IMR-90 (cell line): ENCODE results near the gene ST3GAL3. TPM values are rescaled to one million over a fixed set of nuclear protein-coding genes. Genes with fewer than 3 reads are reported as not detected.

ENCODE experiments used
- ATAC-seq: fragments of 200-7000 bp; cut with Tn5 transposase; 2 replicates; pipeline ENCODE4 v1.9.1; 2020; ENCODE audit warnings: low read depth, mild to moderate bottlenecking, moderate library complexity
- BruUV-seq: library from RNA; stranded (reverse); fragments of 400-500 nt; replicated peaks from 2 replicates; lab custom pipeline; 2021; lab: Mats Ljungman, UMichigan
- CTCF ChIA-PET: fragments of 300-600 bp; formaldehyde crosslinking; extraction: SDS; loops from one replicate; lab custom pipeline; 2021; ENCODE audit warnings: antibody characterized with exemption; lab: Yijun Ruan, JAX
- POLR2A ChIA-PET: fragments of 300-600 bp; sonication (Branson Sonifier 250); formaldehyde crosslinking; loops from one replicate; lab custom pipeline; 2022; ENCODE audit warnings: antibody characterized with exemption; ENCODE audit not compliant: unreplicated experiment; lab: Charles Lee
- DNase-seq: peaks from one replicate; pipeline ENCODE4 v3.0.0; 2013
- H2AFZ ChIP-seq: replicated peaks from 2 replicates; pipeline ENCODE3; 2013; ENCODE audit warnings: low read length, mild to moderate bottlenecking; ENCODE audit not compliant: poor library complexity
- H2AK5ac ChIP-seq: 2 replicates; pipeline ENCODE4 v1.6.1; 2013; ENCODE audit warnings: low read depth, low read length, inconsistent platforms
- H2AK9ac ChIP-seq: replicated peaks from 2 replicates; pipeline ENCODE3; 2013; ENCODE audit warnings: mild to moderate bottlenecking, low read depth, low read length, moderate library complexity; ENCODE audit not compliant: poor library complexity
- H2BK120ac ChIP-seq: 2 replicates; pipeline ENCODE4 v1.6.1; 2013; ENCODE audit warnings: low read depth, low read length, inconsistent platforms
- H2BK15ac ChIP-seq: 3 replicates; pipeline ENCODE4 v1.6.1; 2013; ENCODE audit warnings: low read depth, low read length, inconsistent platforms
- H2BK20ac ChIP-seq: 2 replicates; pipeline ENCODE4 v1.6.1; 2013; ENCODE audit warnings: low read depth, mild to moderate bottlenecking, inconsistent platforms, low read length, moderate library complexity
- H2BK5ac ChIP-seq: 2 replicates; pipeline ENCODE4 v1.6.1; 2013; ENCODE audit warnings: mild to moderate bottlenecking, low read depth, low read length, inconsistent platforms; ENCODE audit not compliant: poor library complexity, severe bottlenecking
- H3K14ac ChIP-seq: replicated peaks from 2 replicates; pipeline ENCODE4 v1.6.1; 2013; ENCODE audit warnings: low read depth, low read length, inconsistent platforms
- H3K18ac ChIP-seq: 2 replicates; pipeline ENCODE4 v1.6.1; 2013; ENCODE audit warnings: low read depth, low read length, control low read depth
- H3K23ac ChIP-seq: 2 replicates; pipeline ENCODE4 v1.6.1; 2013; ENCODE audit warnings: low read depth, low read length, inconsistent platforms
- H3K27ac ChIP-seq: 2 replicates; pipeline ENCODE4 v1.5.1; 2013; ENCODE audit warnings: mild to moderate bottlenecking, control low read depth, low read length; ENCODE audit not compliant: insufficient read depth
- H3K27me3 ChIP-seq: 2 replicates; pipeline ENCODE4 v1.6.1; 2013; ENCODE audit warnings: low read length; ENCODE audit not compliant: control insufficient read depth, insufficient read depth
- H3K36me3 ChIP-seq: 2 replicates; pipeline ENCODE4 v1.6.1; 2013; ENCODE audit warnings: low read length, mixed read lengths; ENCODE audit not compliant: control insufficient read depth, insufficient read depth
- H3K4ac ChIP-seq: 2 replicates; pipeline ENCODE4 v1.6.1; 2013; ENCODE audit warnings: low read depth, low read length, inconsistent platforms
- H3K4me1 ChIP-seq: 2 replicates; pipeline ENCODE4 v1.6.1; 2013; ENCODE audit warnings: low read length, mixed read lengths; ENCODE audit not compliant: control insufficient read depth, insufficient read depth
- H3K4me2 ChIP-seq: 2 replicates; pipeline ENCODE4 v1.6.1; 2013; ENCODE audit warnings: low read depth, mild to moderate bottlenecking, control low read depth, low read length, moderate library complexity
- H3K4me3 ChIP-seq: 2 replicates; pipeline ENCODE4 v1.5.1; 2013; ENCODE audit warnings: low read depth, mild to moderate bottlenecking, control low read depth, low read length, moderate library complexity; ENCODE audit not compliant: insufficient read depth
- H3K56ac ChIP-seq: 2 replicates; pipeline ENCODE4 v1.6.1; 2013; ENCODE audit warnings: low read length, inconsistent platforms; ENCODE audit not compliant: insufficient read depth; ENCODE audit errors: extremely low read depth
- H3K79me1 ChIP-seq, 2 experiments: 2 replicates each; pipeline ENCODE4 v1.6.1; 2013; ENCODE audit warnings: low read length in 2 of 2, inconsistent platforms in 1 of 2, low read depth in 1 of 2
- H3K9ac ChIP-seq: 2 replicates; pipeline ENCODE4 v1.6.1; 2013; ENCODE audit warnings: low read depth, low read length, control low read depth
- H3K9me1 ChIP-seq: 2 replicates; pipeline ENCODE4 v1.6.1; 2013; ENCODE audit warnings: low read length, inconsistent platforms; ENCODE audit not compliant: insufficient read depth
- H3K9me3 ChIP-seq: 2 replicates; pipeline ENCODE4 v1.6.1; 2013; ENCODE audit warnings: low read length; ENCODE audit not compliant: control insufficient read depth, insufficient read depth
- H4K20me1 ChIP-seq: 2 replicates; pipeline ENCODE4 v1.6.1; 2013; ENCODE audit warnings: low read length, inconsistent platforms; ENCODE audit not compliant: insufficient read depth
- H4K5ac ChIP-seq: 2 replicates; pipeline ENCODE4 v1.6.1; 2013; ENCODE audit warnings: mild to moderate bottlenecking, low read depth, low read length, control low read depth
- H4K8ac ChIP-seq, 2 experiments: 2 replicates each; pipeline ENCODE4 v1.6.1; 2013; ENCODE audit warnings: low read depth in 2 of 2, low read length in 2 of 2, control low read depth in 1 of 2, inconsistent platforms in 1 of 2
- H4K91ac ChIP-seq: 2 replicates; pipeline ENCODE4 v1.6.1; 2013; ENCODE audit warnings: low read depth, low read length, inconsistent platforms; ENCODE audit not compliant: insufficient read depth
- RAD21 ChIP-seq: IDR thresholded peaks from 2 replicates; pipeline ENCODE4 v1.6.1; 2012; ENCODE audit warnings: low read length, improper control_type of control experiment
- RFX5 ChIP-seq: IDR thresholded peaks from 2 replicates; pipeline ENCODE4 v1.8.0; 2012; ENCODE audit warnings: low read depth, mild to moderate bottlenecking, low read length, moderate library complexity
- WGBS, 2 experiments: methylation state at CpG; one replicate each; pipeline versions ENCODE4 v1.1.5 to v1.1.7; 2013; ENCODE audit warnings: missing lambda C conversion rate in 2 of 2; ENCODE audit not compliant: insufficient read length in 1 of 2; ENCODE audit errors: extremely low coverage in 2 of 2; 5-methylcytosine and 5-hydroxymethylcytosine counted together
- dilution Hi-C: fragments of 300-500 bp; cut with HindIII; formaldehyde crosslinking; loops from one replicate; pipeline ENCODE4 v1.14.3; 2018; ENCODE audit warnings: low sequenced_read_pairs; ENCODE audit not compliant: unreplicated experiment
- in situ Hi-C: fragments of 300-500 bp; cut with MboI; formaldehyde crosslinking; loops from 3 replicates; pipeline ENCODE4 v1.14.3; 2019; ENCODE audit warnings: low sequenced_read_pairs, inconsistent platforms, mixed read lengths
- intact Hi-C: fragments of 100-400 bp; cut with micrococcal nuclease; formaldehyde crosslinking; loops from 2 replicates; pipeline ENCODE4 v1.10.0; 2022
- polyA plus RNA-seq, 3 experiments: library from polyadenylated mRNA; depleted of rRNA; stranded (reverse); fragments of >200 nt; gene quantifications; 2 replicates each; pipeline ENCODE4 v1.2.3, GENCODE V29; 2012; ENCODE audit warnings: low replicate concordance in 1 of 3
- total RNA-seq: library from RNA; depleted of rRNA; stranded (reverse); fragments of >200 nt; gene quantifications from 2 replicates; pipeline ENCODE4 v1.2.3, GENCODE V29; 2012

The ST3GAL3 gene
- total and polyA plus RNA-seq, 2 of the 4 experiments (the other 2 are of a cell fraction): 12.0 to 14.8 TPM

DNA sequence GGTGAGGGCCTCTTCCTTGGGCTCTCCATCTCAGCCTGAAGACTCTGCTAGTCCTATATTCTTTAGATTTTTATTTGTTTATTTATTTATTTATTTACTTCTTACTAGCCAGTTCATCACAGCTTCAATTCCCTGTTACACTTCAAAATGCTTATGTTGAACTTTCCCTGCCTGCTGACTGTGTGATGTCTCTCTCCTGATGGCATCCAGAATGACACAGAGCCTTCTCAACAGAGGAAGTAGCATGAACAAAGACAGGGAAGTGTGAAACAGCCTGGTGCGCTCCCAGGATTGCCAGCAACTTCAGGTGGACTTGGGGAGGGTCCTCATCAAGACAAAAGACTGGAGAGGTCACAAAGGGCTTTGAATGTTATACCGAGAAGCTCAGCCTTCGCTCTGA lies 235.1 kb downstream of the ST3GAL3 start:
- intact Hi-C loops: no loop called here
- H2AK9ac ChIP-seq: no peak overlapping the region

More for the DNA sequence above, 235.1 kb downstream of the ST3GAL3 start:
- Histone ChIP-seq H3K23ac (no peak overlapping the region), H3K4ac (no peak overlapping the region), H2BK5ac (no peak overlapping the region), H3K27me3 (no peaks in the 10 kb centered on the region; the same call in 1 of the 2 replicates), H3K9me1 (peaks cover 8% of the 10 kb centered on the region), H2AFZ (no peak overlapping the region), H2BK120ac (no peak overlapping the region), H4K8ac (no peak overlapping the region), H3K79me1 (peaks cover 0 to 14% of the 10 kb centered on the region in 2 experiments; a peak in 3 of 4 replicates), H3K14ac (no peak overlapping the region), H3K56ac (no peak overlapping the region), H2BK20ac (no peak overlapping the region), H4K5ac (no peak overlapping the region), H3K27ac (no peak overlapping the region), H3K9me3 (no peaks in the 10 kb centered on the region), H2AK5ac (no peak overlapping the region), H3K4me2 (no peak overlapping the region), H3K4me1 (peaks cover 5% of the 10 kb centered on the region), H3K18ac (no peak overlapping the region), H3K9ac (no peak overlapping the region), H4K20me1 (no peaks in the 10 kb centered on the region), H3K36me3 (no peaks in the 10 kb centered on the region), H3K4me3 (no peak overlapping the region), H2BK15ac (no peak overlapping the region), H4K91ac (no peak overlapping the region)
- dilution Hi-C loops (no loop called here), in situ Hi-C loops (no loop called here)
- DNase-seq: no peak
- ChIA-PET POLR2A (no interaction called here), CTCF (interaction anchor here (1.0 kb wide), 1 partner anchor 8 kb away, joined by 5 read pairs; the partner anchor contains the start of gene ARTN)
- no peak for ATAC-seq
- TF ChIP-seq RAD21: no peak
- no peak for TF ChIP-seq RFX5
- no TSS peak for BruUV-seq
- WGBS, 2 experiments: no CpG with 5 or more reads among the region's 3 CpGs
